ENCODE data around the gene RAP2A. TPM values are rescaled to one million over a fixed set of nuclear protein-coding genes. Genes with fewer than 3 reads are reported as not detected.

The RAP2A gene
- total RNA-seq, 1 experiment from 2014 or later, result 15.2 TPM

DNA sequence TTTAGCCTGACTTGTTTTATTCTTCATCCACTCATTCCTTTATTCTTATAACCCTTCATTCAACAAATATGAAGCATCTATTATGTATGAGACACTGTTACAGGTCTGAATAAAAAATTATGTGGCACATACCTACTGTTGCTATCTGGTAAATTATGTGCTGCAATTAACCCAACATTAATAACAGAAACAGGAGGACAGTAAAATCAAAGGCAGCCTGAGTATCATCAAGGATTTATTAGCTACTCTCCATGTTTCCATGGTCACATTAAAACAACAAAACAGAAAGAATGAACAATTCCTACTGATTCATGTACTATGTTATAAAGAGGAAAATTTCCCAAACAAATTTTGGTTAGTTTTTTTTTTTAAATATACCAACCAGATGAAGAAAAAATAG is 43.9 kb downstream of the RAP2A start:
- H3K9ac ChIP-seq (ENCODE audit: low read length), result no peak overlapping the region

DNA sequence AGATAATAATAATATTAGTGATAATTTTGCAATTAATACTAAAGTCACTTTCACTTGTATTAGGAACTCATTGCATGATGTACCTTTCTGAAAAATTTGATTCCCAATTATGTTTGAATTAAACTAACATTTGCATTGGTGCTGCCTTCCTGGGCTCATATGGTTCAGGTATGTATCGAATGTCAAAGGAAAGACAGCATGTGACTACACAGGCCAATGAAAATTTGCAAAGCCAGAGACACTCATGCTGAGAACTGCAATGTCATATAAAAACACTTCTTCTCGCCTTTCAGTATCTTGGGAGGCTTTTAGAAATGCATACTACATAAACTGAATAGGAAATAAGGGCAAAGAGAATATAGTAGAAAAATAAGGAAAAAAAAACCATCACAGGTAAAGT is 44.3 kb downstream of the RAP2A start:
- ATAC-seq, result no peak
- no peaks in the 10 kb centered on the region for H3K36me3 ChIP-seq (ENCODE audit: low read depth, low read length)
- intact Hi-C loops (cut with micrococcal nuclease), result no loop called here
- no peaks in the 10 kb centered on the region for H3K4me1 ChIP-seq (ENCODE audit: insufficient read depth, low read length)
- H3K9ac ChIP-seq (ENCODE audit: low read length), result no peak overlapping the region
- no peaks in the 10 kb centered on the region for H3F3A ChIP-seq (ENCODE audit: low read length, unreplicated experiment)
- H2AFZ ChIP-seq (ENCODE audit: low read length), result no peak overlapping the region
- no peak overlapping the region for H3K4me3 ChIP-seq (ENCODE audit: low read length)
- no peak overlapping the region for H3K4me2 ChIP-seq (ENCODE audit: low read length)
- no TSS peak for BruUV-seq (replicated peaks)
- H3K27me3 ChIP-seq (ENCODE audit: low read length), result no peaks in the 10 kb centered on the region
- H4K20me1 ChIP-seq (ENCODE audit: low read length), result no peaks in the 10 kb centered on the region
- ChIA-PET POLR2A (ENCODE audit: unreplicated experiment) (no interaction called here), CTCF (no interaction called here)
- no peak overlapping the region for H3K27ac ChIP-seq (ENCODE audit: low read length)
- H3K79me2 ChIP-seq (ENCODE audit: low read length), result no peaks in the 10 kb centered on the region
- DNase-seq, result no peak
- no peaks in the 10 kb centered on the region for H3K9me2 ChIP-seq (replicated peaks; ENCODE audit: low read length)
- TF ChIP-seq EZH2phosphoT487 (IDR thresholded peaks at IDR 0.05; ENCODE audit: borderline replicate concordance, low read length), result no peak
- TF ChIP-seq EZH2 (IDR thresholded peaks at IDR 0.05; ENCODE audit: low read length, unreplicated experiment), result no peak
- TF ChIP-seq, protein P1, sequence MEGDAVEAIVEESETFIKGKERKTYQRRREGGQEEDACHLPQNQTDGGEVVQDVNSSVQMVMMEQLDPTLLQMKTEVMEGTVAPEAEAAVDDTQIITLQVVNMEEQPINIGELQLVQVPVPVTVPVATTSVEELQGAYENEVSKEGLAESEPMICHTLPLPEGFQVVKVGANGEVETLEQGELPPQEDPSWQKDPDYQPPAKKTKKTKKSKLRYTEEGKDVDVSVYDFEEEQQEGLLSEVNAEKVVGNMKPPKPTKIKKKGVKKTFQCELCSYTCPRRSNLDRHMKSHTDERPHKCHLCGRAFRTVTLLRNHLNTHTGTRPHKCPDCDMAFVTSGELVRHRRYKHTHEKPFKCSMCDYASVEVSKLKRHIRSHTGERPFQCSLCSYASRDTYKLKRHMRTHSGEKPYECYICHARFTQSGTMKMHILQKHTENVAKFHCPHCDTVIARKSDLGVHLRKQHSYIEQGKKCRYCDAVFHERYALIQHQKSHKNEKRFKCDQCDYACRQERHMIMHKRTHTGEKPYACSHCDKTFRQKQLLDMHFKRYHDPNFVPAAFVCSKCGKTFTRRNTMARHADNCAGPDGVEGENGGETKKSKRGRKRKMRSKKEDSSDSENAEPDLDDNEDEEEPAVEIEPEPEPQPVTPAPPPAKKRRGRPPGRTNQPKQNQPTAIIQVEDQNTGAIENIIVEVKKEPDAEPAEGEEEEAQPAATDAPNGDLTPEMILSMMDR (conservative IDR thresholded peaks at IDR 0.05; ENCODE audit: low read depth, low read length), result no peak
- no peaks in the 10 kb centered on the region for H3K9me3 ChIP-seq (ENCODE audit: low read length)

More for the DNA sequence above, 43.9 kb downstream of the RAP2A start:
- H3K27ac ChIP-seq (ENCODE audit: low read length), result no peak overlapping the region
- H2AFZ ChIP-seq (ENCODE audit: low read length), result no peak overlapping the region
- CTCF ChIA-PET, result no interaction called here
- no peak for DNase-seq
- no peaks in the 10 kb centered on the region for H4K20me1 ChIP-seq (ENCODE audit: low read length)
- BruUV-seq (replicated peaks), result no TSS peak
- H3K9me2 ChIP-seq (replicated peaks; ENCODE audit: low read length), result no peaks in the 10 kb centered on the region
- H3K4me2 ChIP-seq (ENCODE audit: low read length), result no peak overlapping the region
- no peaks in the 10 kb centered on the region for H3K27me3 ChIP-seq (ENCODE audit: low read length)
- POLR2A ChIA-PET (ENCODE audit: unreplicated experiment), result no interaction called here
- no peaks in the 10 kb centered on the region for H3K79me2 ChIP-seq (ENCODE audit: low read length)
- H3K4me1 ChIP-seq (ENCODE audit: insufficient read depth, low read length), result no peaks in the 10 kb centered on the region
- intact Hi-C loops (cut with micrococcal nuclease), result no loop called here
- ATAC-seq, result no peak
- no peak overlapping the region for H3K4me3 ChIP-seq (ENCODE audit: low read length)
- TF ChIP-seq, protein P1 (conservative IDR thresholded peaks at IDR 0.05; ENCODE audit: low read depth, low read length), result no peak
- TF ChIP-seq EZH2phosphoT487 (IDR thresholded peaks at IDR 0.05; ENCODE audit: borderline replicate concordance, low read length), result no peak
- TF ChIP-seq EZH2 (IDR thresholded peaks at IDR 0.05; ENCODE audit: low read length, unreplicated experiment), result no peak
- no peaks in the 10 kb centered on the region for H3K9me3 ChIP-seq (ENCODE audit: low read length)
- no peaks in the 10 kb centered on the region for H3F3A ChIP-seq (ENCODE audit: low read length, unreplicated experiment)
- H3K36me3 ChIP-seq (ENCODE audit: low read depth, low read length), result no peaks in the 10 kb centered on the region

DNA sequence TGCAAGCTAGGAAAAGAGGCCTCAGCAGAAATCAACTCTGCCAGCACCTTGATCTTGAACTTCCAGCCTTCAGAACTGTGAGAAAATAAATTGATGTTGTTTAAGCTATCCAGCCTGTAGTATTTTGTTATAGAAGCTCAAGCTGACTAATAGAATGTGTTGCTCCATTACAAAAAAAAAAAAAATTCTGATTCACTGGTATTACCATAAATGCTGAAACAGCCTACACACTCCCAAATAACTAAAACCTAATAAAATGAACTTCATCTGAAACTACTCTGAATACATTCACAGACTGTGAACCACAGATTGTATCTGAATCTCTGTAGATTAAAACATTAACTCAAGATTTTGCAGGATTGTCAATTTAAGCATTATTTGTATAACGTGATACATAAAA is 49.5 kb downstream of the RAP2A start:
- DNase-seq, result no peak

More for the DNA sequence above, 49.5 kb downstream of the RAP2A start:
- intact Hi-C loops (cut with micrococcal nuclease), result no loop called here
- Histone ChIP-seq H3F3A (ENCODE audit: low read length, unreplicated experiment) (no peaks in the 10 kb centered on the region), H3K9ac (ENCODE audit: low read length) (no peak overlapping the region), H3K4me2 (ENCODE audit: low read length) (no peak overlapping the region), H3K4me3 (ENCODE audit: low read length) (no peak overlapping the region), H3K9me3 (ENCODE audit: low read length) (no peaks in the 10 kb centered on the region), H3K27ac (ENCODE audit: low read length) (no peak overlapping the region), H4K20me1 (ENCODE audit: low read length) (no peaks in the 10 kb centered on the region), H3K4me1 (ENCODE audit: insufficient read depth, low read length) (no peaks in the 10 kb centered on the region), H2AFZ (ENCODE audit: low read length) (no peak overlapping the region), H3K79me2 (ENCODE audit: low read length) (no peaks in the 10 kb centered on the region), H3K27me3 (ENCODE audit: low read length) (no peaks in the 10 kb centered on the region), H3K9me2 (replicated peaks; ENCODE audit: low read length) (no peaks in the 10 kb centered on the region), H3K36me3 (ENCODE audit: low read depth, low read length) (no peaks in the 10 kb centered on the region)
- CTCF ChIA-PET, result no interaction called here
- POLR2A ChIA-PET (ENCODE audit: unreplicated experiment), result no interaction called here
- BruUV-seq (replicated peaks), result no TSS peak
- TF ChIP-seq EZH2 (IDR thresholded peaks at IDR 0.05; ENCODE audit: low read length, unreplicated experiment) (no peak), EZH2phosphoT487 (IDR thresholded peaks at IDR 0.05; ENCODE audit: borderline replicate concordance, low read length) (no peak)
- TF ChIP-seq, protein P1 (conservative IDR thresholded peaks at IDR 0.05; ENCODE audit: low read depth, low read length), result no peak
- no peak for ATAC-seq
